PFSK-1 (cell line): Measurements from ENCODE around the gene TMEM109.

Source experiments
- FOXP2 ChIP-seq: optimal IDR thresholded peaks from 2 replicates; pipeline ENCODE3; 2011; ENCODE audit warnings: borderline replicate concordance, control low read depth, inconsistent platforms; ENCODE audit not compliant: insufficient read depth; ENCODE audit errors: extremely low read length, extremely low read depth
- POLR2AphosphoS5 ChIP-seq: IDR thresholded peaks from 2 replicates; pipeline ENCODE4 v1.6.1; 2012; ENCODE audit warnings: low read depth, mild to moderate bottlenecking, control low read depth, low read length, moderate library complexity
- SIN3A ChIP-seq: IDR thresholded peaks from 2 replicates; pipeline ENCODE4 v1.6.1; 2012; ENCODE audit warnings: mild to moderate bottlenecking, low read length, moderate library complexity, borderline replicate concordance; ENCODE audit not compliant: insufficient read depth
- TAF1 ChIP-seq: IDR thresholded peaks from 2 replicates; pipeline ENCODE4 v1.6.1; 2012; ENCODE audit warnings: low read length, control low read depth, borderline replicate concordance; ENCODE audit not compliant: insufficient read depth
- TF ChIP-seq, protein P1 (sequence below), 2 experiments: IDR thresholded peaks; 2 replicates each; pipeline versions ENCODE4 v1.6.1 to v1.8.0; 2011 to 2012; ENCODE audit warnings: low read depth in 2 of 2, low read length in 2 of 2, control low read depth in 1 of 2, inconsistent platforms in 1 of 2, mild to moderate bottlenecking in 1 of 2, moderate library complexity in 1 of 2; ENCODE audit not compliant: insufficient read depth in 1 of 2

TMEM109 gene

DNA sequence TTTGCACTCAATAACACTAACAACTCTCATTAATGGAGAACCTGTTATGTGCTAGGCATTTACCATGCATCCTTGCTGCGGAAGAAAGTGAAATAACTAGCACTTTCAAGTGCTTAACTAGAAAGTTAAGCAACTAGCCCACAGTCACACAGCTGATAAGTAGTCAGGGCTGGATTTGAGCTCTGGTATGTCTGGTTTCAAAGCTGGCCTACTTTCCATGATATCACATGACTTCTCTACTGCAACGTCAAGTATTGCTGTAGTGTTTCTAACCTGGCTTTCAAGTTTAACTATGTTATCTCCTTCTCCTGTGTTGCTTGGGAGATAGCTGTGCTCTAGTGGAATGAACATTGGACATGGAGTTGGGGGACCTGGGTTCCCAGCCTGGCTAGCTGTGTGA is 25.9 kb downstream of the TMEM109 start:
- TF ChIP-seq, protein P1, sequence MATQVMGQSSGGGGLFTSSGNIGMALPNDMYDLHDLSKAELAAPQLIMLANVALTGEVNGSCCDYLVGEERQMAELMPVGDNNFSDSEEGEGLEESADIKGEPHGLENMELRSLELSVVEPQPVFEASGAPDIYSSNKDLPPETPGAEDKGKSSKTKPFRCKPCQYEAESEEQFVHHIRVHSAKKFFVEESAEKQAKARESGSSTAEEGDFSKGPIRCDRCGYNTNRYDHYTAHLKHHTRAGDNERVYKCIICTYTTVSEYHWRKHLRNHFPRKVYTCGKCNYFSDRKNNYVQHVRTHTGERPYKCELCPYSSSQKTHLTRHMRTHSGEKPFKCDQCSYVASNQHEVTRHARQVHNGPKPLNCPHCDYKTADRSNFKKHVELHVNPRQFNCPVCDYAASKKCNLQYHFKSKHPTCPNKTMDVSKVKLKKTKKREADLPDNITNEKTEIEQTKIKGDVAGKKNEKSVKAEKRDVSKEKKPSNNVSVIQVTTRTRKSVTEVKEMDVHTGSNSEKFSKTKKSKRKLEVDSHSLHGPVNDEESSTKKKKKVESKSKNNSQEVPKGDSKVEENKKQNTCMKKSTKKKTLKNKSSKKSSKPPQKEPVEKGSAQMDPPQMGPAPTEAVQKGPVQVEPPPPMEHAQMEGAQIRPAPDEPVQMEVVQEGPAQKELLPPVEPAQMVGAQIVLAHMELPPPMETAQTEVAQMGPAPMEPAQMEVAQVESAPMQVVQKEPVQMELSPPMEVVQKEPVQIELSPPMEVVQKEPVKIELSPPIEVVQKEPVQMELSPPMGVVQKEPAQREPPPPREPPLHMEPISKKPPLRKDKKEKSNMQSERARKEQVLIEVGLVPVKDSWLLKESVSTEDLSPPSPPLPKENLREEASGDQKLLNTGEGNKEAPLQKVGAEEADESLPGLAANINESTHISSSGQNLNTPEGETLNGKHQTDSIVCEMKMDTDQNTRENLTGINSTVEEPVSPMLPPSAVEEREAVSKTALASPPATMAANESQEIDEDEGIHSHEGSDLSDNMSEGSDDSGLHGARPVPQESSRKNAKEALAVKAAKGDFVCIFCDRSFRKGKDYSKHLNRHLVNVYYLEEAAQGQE (IDR thresholded peaks at IDR 0.05; ENCODE audit: insufficient read depth in 1 of 2, low read depth in 2 of 2, low read length in 2 of 2), result no peak
- no peak for TF ChIP-seq TAF1
- TF ChIP-seq POLR2AphosphoS5, result no peak
- TF ChIP-seq SIN3A, result no peak
- TF ChIP-seq FOXP2, result no peak

DNA sequence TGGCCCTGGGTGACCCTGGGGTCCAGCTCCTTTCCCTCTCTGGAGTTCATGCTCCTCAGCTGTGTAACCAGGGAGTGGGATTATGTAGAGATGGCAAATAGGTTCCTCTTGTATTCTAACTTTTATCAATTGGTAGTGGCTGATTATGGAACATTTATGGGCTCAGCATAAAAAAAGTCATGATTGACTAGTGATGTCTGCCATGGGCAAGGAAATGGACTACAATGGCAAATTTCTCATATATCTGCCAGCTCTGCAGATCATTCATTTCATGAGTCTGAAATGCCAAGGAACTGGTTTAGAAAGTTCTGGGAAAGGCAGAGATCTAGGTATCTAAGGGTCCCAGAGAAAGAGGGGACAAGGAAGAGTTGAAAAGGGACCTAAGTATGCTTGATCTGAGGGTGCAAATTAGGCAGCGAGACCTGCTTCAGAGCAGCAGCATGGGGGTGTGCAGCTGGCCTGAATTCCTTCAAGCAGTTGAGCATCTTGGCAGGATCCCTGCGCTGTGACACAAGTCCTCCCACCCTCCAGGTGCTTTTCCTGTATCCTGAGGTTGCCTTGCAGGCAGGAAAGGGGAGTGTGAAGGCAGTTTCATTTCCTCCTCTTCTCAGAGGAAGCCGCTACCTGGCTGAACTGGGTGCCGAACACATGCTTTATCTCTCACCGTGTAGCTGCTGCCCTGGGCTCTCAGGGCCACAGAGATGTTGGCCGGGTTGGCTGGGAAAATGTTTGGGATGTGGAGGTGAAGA is 27.6 kb downstream of the TMEM109 start:
- TF ChIP-seq, protein P1 (IDR thresholded peaks at IDR 0.05; ENCODE audit: insufficient read depth in 1 of 2, low read depth in 2 of 2, low read length in 2 of 2), result no peak
- no peak for TF ChIP-seq TAF1
- TF ChIP-seq SIN3A, result no peak
- no peak for TF ChIP-seq FOXP2
- TF ChIP-seq POLR2AphosphoS5, result no peak

DNA sequence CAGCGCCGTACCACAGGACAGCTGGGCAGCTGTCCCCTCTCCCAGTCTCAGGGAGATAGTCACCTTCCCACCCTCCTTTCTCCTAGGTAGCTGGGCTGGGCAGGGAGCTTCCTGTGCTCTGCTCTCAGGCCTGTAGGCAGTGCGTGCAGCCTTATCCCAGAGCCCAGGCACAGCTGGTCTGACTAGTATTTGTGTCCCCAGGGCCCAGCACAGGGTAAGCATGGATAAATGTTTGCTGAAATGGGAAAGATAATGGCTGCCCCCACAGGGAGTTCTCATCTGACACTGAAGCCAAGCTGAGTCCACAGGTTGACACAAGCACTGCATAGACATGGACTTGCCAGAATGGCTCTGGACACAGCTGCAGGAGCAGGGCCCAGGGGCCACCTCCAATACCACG is 28.3 kb downstream of the TMEM109 start:
- no peak for TF ChIP-seq SIN3A
- TF ChIP-seq, protein P1 (IDR thresholded peaks at IDR 0.05; ENCODE audit: insufficient read depth in 1 of 2, low read depth in 2 of 2, low read length in 2 of 2), result no peak
- TF ChIP-seq FOXP2, result no peak
- TF ChIP-seq TAF1, result no peak
- no peak for TF ChIP-seq POLR2AphosphoS5

DNA sequence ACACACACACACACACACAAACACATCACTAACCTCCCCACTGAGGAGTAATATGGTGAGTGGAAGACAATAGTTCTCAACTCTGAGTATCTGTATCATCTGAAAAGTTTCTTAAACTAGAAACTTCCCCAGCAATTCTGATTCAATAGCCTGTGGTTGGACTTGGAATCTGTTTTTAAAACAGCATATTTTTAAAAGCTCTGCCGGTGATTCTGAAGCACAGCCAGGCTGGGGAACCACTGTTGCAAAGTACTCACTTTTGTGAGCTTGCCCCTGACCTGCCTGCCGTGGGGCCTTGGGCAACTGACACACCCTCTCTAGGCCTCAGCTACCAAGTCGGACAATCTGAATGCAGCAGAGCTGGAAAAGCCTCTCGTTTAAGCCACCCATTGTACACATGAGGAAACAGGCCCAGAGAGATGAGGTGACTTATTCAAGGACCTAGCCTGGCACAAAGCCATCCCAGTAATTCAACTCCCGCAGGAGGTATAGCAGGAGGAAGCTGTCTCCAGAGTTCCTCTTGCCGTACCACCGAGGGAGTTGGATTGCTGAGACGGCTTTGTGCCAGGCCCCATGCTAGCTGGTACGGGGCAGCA is 29.1 kb downstream of the TMEM109 start:
- TF ChIP-seq TAF1 (no peak), FOXP2 (no peak), SIN3A (no peak), POLR2AphosphoS5 (no peak)
- TF ChIP-seq, protein P1 (IDR thresholded peaks at IDR 0.05; ENCODE audit: insufficient read depth in 1 of 2, low read depth in 2 of 2, low read length in 2 of 2), result no peak
